ENCODE measurements around the gene GOLGA2.
"Not testable (repeated sequence)": the region's sequence is repeated elsewhere in the genome, so short reads cannot be mapped to it uniquely, and the experiment has no call there.

Gene GOLGA2

GRCh38 chr9:128242124-128242523 lies 33.7 kb downstream of the GOLGA2 start:
- no peak for DNase-seq

DNA sequence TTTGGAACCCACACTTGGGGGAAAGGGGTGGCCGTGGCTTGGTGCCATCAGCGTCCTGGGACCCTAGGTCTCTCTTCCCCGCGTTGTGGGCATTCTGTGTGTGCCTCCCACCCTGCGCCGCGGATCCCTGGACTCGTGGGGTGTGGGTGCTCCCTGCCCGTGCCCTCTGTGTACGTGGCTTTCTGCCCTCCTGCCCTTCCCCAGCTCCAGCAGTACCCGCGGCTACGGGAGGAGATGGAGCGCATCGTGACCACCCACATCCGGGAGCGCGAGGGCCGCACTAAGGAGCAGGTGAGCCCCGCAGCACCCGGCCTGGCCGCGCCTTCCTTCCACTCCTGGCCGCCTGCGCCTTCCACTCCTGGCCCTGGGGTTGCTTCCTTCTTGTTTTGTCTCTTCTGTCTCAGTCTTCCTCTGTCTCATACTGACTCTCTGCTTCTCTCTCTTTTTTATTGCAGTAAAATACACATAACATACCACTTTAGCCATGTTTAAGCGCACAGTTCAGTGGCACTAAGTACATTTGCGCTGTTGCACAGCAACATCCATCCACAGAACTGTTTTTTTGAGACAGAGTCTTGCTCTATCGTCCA lies 41.9 kb downstream of the GOLGA2 start:
- no peak for DNase-seq

GRCh38 chr9:128232528-128233428 lies 43.0 kb downstream of the GOLGA2 start:
- DNase-seq = no peak

- DNase-seq = no peak
Measured at GRCh38 chr9:128231638-128232527, 43.9 kb downstream of the GOLGA2 start.

DNA sequence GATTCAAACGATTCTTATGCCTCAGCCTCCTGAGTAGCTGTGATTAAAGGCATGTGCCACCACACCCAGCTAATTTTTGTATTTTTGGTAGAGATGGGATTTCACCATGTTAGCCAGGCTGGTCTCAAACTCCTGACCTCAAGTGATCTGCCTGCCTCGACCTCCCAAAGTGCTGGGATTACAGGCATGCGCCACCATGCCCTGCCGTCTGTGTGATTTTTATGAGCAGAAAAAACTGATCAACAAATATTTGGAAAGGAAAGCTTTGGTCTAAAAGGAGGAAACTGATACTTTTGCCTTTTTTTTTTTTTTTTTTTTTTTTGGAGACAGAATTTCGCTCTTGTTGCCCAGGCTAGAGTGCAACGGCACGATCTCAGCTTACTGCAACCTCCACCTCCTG lies 44.9 kb downstream of the GOLGA2 start:
- not testable (repeated sequence) for DNase-seq

GRCh38 chr9:128226412-128226801 lies 49.4 kb downstream of the GOLGA2 start:
- DNase-seq = no peak

GRCh38 chr9:128225770-128226411 lies 49.9 kb downstream of the GOLGA2 start:
- DNase-seq = no peak

DNA sequence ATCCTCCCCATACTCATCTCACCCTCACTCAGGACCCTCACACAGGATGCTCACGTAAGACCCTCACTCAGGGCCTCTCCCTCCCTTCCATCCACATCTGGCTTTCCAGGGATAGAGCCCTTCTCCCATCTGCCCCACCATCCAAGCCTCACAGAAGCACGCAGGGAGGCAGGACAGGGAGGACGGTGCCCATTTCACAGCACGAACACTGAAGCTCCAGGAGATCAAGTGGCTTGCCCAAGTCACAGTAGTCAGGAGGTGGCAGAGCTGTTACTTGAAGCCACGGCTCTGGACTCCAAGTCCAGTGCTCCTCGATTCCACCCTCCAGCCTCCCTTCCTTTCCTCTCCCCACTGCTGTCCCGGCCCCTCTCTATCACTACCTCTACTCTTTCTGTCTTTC lies 50.9 kb downstream of the GOLGA2 start:
- DNase-seq = no peak

- no peak for DNase-seq
Measured at GRCh38 chr9:128222880-128223670, 52.7 kb downstream of the GOLGA2 start.

DNA sequence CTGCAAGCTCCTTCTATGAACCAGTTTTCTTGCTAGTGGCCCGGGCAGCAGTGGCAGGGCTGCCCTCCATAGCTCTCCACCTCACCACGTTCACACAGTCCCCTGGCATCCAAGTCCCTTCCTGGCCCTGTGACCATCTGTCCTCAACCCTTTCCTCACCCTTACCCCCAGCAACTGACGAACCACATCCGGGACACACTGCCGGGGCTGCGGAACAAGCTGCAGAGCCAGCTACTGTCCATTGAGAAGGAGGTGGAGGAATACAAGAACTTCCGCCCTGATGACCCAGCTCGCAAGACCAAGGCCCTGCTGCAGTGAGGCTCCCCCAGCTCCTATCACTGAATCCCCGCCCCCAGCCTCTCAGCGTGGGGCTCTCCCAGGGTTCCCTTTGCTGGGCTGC lies 53.8 kb downstream of the GOLGA2 start:
- DNase-seq = no peak

- DNase-seq = no peak
Measured at GRCh38 chr9:128219831-128220230, 56.0 kb downstream of the GOLGA2 start.

DNA sequence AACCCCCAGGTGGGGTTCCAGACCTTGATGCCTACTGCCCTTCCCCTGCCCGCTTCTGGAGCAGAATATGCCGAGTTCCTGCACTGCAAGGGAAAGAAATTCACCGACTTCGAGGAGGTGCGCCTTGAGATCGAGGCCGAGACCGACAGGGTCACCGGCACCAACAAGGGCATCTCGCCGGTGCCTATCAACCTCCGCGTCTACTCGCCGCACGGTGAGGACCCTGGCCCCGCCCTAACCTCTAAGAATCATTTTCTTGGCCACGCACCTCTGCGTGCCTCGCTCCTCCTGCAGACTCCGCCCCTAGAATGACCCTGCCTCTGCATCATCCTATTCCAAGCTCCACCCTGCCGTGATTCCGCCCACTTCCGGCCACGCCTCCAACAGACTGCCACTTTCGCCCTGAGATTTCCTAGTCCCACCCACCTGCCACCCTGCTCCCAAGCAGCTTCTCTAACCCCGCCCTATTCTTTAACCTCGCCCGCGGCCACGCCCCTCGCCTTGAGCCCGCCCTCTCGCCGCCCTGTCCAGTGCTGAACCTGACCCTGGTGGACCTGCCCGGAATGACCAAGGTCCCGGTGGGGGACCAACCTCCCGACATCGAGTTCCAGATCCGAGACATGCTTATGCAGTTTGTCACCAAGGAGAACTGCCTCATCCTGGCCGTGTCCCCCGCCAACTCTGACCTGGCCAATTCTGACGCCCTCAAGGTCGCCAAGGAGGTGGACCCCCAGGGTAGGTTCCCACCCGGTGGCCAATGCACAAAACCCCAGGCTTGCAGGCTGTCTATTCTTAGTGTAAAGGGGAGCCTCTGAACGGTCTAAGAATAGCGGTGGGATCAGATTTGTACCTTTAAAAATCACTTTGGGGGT lies 57.1 kb downstream of the GOLGA2 start:
- peak; percentile 82 for DNase-seq

- DNase-seq = no peak
Measured at GRCh38 chr9:128218172-128218517, 57.7 kb downstream of the GOLGA2 start.

DNA sequence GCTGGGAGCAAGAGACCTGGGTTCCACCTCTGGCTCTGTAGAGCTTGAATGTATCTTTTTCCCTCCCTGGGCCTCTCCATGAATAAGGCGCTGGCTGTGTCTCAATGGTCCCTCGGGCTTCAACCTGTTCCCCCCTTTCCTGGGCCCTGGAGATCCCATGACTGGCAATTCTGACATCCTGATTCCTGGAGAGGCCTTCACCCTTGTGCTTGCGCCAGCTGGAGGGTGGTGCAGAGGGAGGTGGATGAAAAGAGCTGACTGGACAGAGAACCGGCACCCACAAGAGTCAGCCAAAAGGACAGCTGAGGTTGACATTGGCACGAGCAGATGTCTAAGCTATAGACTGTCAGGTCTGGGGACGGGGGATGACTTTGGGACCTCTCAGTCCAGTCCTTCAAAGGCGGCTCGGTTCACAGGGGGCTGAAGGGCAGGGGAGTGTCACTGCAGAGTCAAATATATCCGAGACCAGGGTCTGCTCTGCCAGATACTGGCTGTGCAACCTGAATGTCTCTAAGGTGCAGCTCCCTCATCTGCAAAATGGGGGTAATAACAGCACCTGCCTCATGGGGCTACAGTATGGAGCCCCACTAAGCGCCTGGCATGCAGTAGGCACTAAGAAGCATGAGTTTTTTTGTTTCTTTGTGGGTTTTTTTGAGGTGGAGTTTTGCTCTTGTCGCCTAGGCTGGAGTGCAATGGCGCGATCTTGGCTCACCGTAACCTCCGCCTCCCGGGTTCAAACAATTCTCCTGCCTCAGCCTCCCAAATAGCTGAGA lies 58.8 kb downstream of the GOLGA2 start:
- DNase-seq = no peak

- no peak for DNase-seq
Measured at GRCh38 chr9:128215491-128216409, 60.1 kb downstream of the GOLGA2 start.

GRCh38 chr9:128214571-128215490 lies 61.0 kb downstream of the GOLGA2 start:
- DNase-seq = no peak

- DNase-seq = no peak
Measured at GRCh38 chr9:128213746-128214497, 61.9 kb downstream of the GOLGA2 start.

DNA sequence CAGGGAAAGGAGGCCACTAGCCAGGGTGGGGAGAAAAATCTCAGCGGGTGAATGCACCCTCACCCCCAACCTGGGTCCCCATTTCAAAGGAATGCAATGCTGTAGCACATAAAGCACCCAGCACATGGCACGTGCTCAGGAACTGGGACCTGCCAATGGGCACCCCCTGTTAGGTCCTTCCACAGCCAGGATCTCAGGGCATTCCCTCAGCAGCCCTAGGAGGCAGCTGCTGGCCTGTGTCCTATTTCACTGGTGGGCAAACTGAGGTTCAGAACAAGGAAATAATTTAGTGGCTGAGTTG lies 63.9 kb downstream of the GOLGA2 start:
- DNase-seq = no peak

All from activated CD4-positive, alpha-beta T cell treated with anti-CD3 and anti-CD28 coated beads for 1 hour (primary cell).